Epidermal melanocyte (primary cell): Measurements from ENCODE around the gene COMTD1.
A peak's percentile ranks its signal among the peaks of the same experiment; 100 is the strongest.
"Not testable (repeated sequence)": the region's sequence is repeated elsewhere in the genome, so short reads cannot be mapped to it uniquely, and the experiment has no call there.

Source experiments
- DNase-seq: peaks from one replicate; pipeline ENCODE4 v3.0.0; 2011; ENCODE audit warnings: low spot score; ENCODE audit not compliant: insufficient read length

The COMTD1 gene

GRCh38 chr10:75223507-75223906, 12.2 kb downstream of the COMTD1 start:
- no peak for DNase-seq

GRCh38 chr10:75221492-75221891, 14.3 kb downstream of the COMTD1 start:
- DNase-seq = not testable (repeated sequence)

GRCh38 chr10:75220274-75220673, 15.5 kb downstream of the COMTD1 start:
- no peak for DNase-seq

- DNase-seq = no peak
These were observed 23.4 kb downstream of the COMTD1 start for GRCh38 chr10:75212343-75212742.

- DNase-seq = no peak
These were observed 24.6 kb downstream of the COMTD1 start for GRCh38 chr10:75211007-75211691.

- peak; percentile 85 for DNase-seq
These were observed 25.3 kb downstream of the COMTD1 start, which contains the start of gene VDAC2 for GRCh38 chr10:75210282-75211006. Gene VDAC2, plus strand, starts transcription at chr10:75210796. Its CDS starts 363 bp downstream, at chr10:75211159.

- no peak for DNase-seq
These were observed 25.9 kb downstream of the COMTD1 start for GRCh38 chr10:75209921-75210281.

- no peak for DNase-seq
These were observed 26.5 kb downstream of the COMTD1 start for GRCh38 chr10:75209086-75209920.

- no peak for DNase-seq
These were observed 27.6 kb downstream of the COMTD1 start for GRCh38 chr10:75208181-75208580.

GRCh38 chr10:75207857-75208144, 28.0 kb downstream of the COMTD1 start:
- no peak for DNase-seq

- DNase-seq = no peak
These were observed 28.5 kb downstream of the COMTD1 start for GRCh38 chr10:75207079-75207856.

GRCh38 chr10:75206638-75207037, 29.1 kb downstream of the COMTD1 start:
- DNase-seq = not testable (repeated sequence)

GRCh38 chr10:75205908-75206307, 29.8 kb downstream of the COMTD1 start:
- no peak for DNase-seq

GRCh38 chr10:75203724-75204123, 32.0 kb downstream of the COMTD1 start:
- no peak for DNase-seq

GRCh38 chr10:75203046-75203620, 32.6 kb downstream of the COMTD1 start:
- DNase-seq = not testable (repeated sequence)

GRCh38 chr10:75202321-75203045, 33.3 kb downstream of the COMTD1 start:
- DNase-seq = no peak

GRCh38 chr10:75201793-75202307, 33.9 kb downstream of the COMTD1 start:
- no peak for DNase-seq

- not testable (repeated sequence) for DNase-seq
These were observed 35.8 kb downstream of the COMTD1 start for GRCh38 chr10:75199949-75200348.

GRCh38 chr10:75197906-75198305, 37.9 kb downstream of the COMTD1 start:
- no peak for DNase-seq

GRCh38 chr10:75197066-75197465, 38.7 kb downstream of the COMTD1 start:
- DNase-seq = no peak
